Hematopoietic multipotent progenitor cell treated with erythropoietin and hydrocortisone succinate and interleukin-3 and kit ligand, for 17 days (in vitro differentiated cells): ENCODE results near the gene GPR137.
"Not testable (repeated sequence)": the region's sequence is repeated elsewhere in the genome, so short reads cannot be mapped to it uniquely, and the experiment has no call there.

Experiments used
- DNase-seq: peaks from one replicate; pipeline ENCODE4 v3.0.0-alpha.2; 2015; ENCODE audit warnings: low spot score

Gene GPR137, protein sequence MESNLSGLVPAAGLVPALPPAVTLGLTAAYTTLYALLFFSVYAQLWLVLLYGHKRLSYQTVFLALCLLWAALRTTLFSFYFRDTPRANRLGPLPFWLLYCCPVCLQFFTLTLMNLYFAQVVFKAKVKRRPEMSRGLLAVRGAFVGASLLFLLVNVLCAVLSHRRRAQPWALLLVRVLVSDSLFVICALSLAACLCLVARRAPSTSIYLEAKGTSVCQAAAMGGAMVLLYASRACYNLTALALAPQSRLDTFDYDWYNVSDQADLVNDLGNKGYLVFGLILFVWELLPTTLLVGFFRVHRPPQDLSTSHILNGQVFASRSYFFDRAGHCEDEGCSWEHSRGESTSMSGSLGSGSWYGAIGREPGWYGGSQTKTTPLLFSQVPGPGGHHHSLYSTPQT

DNA sequence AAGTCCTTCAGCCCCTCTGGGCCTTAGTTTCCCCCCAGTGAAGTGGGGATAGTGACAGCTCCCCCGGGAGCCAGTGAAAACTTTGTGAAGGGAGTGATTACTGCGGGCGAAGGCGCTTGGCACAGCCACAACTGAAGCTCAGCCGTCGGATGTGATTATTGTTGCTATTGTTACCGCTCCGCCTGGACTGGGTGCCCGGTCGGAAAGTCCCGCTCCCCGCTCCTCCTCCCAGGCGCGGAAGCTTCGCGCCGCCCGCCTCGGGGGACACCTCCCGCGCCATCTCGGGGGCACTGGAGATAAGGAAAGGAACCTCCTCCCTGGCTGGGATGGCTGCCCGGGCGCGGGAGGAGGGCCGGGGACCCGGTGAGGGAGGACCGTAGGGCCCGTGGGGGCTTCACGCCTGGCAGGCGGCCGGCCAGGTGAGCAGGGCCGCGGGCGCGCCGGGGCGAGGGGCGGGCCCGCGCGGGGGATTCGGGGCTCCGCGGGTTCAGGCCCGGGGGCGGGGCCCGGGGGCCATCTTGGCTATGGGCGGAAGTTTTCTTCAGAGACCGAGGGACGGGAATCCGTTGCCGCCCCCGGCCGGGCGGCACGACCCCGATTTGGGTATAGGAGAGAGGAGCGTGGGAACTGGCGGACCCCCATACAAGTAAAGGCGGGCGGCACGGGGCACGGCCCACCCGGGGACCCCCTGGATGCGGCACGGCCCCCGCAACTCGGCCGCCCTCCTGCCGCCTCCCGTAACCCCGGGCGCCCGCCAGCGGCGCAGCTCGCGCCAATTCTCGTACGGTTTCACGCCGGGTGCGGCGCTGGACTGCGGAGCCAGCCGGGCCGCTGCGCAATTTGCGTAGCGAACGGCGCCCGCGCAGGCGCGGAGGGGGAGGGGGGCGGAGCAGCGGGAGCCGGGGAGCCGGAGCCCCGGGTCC, at the start of gene GPR137:
Gene GPR137, plus strand, starts transcription at position 887 of the 923 bp plus-strand sequence. CDS start 677 bp downstream, outside the sequence.
- peak; percentile 92 for DNase-seq

DNA sequence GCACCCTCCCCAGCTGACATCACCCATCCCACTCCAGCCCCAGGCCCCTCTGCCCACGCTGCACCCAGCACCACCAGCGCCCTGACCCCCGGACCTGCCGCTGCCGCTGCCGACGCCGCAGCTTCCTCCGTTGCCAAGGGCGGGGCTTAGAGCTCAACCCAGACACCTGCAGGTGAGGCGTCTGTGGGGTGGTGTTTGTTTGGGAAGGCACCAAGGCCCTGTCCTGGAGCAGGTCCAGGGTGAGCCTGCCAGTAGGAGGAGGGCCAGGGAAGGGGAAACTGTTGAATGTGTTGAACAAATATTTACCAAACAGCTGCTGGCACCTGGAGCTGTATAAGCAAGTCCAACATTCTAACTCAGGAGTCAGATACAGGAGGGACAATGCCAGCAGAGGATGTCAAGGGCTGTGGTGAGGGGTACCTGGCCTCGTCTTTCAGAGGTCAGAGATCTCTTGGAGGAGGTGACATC, 48.1 kb upstream of the GPR137 start:
- no peak for DNase-seq

DNA sequence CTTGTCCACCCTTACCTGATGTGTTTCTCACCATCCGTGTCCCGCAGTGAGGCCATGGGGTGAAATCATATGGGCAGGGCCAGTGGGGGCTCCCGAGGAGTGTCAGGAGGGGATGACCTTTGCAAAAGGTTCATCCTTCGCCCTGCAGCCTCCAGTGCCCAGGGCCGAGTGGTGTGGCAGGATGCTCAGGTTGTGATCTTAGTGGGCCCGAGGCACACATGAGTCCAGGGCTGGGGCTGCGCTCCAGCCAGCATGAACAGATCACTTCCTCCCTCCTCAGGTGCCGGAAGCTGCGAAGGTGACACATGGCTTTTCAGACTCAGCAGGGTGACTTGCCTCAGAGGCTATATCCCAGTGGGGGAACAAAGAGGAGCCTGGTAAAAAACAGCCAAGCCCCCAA, 47.6 kb upstream of the GPR137 start:
- no peak for DNase-seq

DNA sequence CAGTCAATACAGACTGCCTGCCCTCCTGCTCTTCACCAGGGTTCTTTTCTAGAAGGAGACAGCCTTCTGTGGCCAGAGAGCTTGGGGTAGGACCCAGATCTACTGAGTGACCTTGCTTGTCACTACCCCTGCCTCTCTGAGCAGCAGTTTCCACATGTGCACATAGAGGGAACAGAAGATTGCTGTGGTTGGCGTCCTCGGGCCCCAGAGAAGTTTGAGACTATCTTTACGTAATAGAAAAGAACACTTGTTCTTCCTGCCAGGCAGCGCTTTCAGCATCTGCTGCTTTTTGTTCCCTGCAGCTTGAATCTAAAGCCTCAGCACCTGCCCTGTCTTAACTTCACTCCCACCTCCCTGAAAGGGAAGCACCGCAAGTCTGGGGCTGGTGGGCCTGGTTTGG, 46.6 kb upstream of the GPR137 start:
- DNase-seq, result no peak

DNA sequence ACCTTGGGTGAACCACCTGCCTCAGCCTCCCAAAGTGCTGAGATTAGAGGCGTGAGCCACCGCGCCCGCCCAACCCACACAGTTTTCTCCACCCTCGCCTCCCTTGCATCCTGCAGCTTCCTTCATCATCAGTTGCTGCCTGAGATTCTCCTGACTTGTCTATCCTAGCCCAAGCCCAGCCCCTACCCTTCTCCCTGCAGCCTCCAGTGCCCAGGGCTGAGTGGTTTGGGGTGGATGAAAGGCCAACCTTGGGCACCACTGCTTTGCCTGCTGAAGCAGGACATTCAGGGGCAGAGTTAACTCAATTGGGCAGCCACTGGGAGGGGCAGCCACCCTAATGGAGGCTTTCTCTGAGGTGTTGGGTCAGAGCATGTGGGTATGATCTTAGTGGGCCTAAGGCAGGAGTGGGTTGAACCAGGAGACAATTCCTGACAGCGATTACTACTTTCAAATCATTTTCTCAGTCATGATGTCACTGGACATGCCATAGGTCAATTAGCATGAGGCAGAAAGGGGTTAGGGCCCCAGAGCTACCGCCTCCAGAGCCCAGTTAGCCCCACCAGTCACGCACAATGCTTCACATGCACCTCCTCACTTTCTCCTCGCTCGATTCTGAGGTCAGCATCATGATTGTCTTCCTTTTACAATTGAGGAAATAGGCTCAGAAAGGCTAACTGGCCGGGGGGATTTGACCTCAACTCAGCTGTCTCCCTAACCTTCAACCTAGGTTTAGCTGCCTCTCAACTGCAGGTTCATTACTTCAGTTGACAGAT, 45.8 kb upstream of the GPR137 start:
- no peak for DNase-seq

DNA sequence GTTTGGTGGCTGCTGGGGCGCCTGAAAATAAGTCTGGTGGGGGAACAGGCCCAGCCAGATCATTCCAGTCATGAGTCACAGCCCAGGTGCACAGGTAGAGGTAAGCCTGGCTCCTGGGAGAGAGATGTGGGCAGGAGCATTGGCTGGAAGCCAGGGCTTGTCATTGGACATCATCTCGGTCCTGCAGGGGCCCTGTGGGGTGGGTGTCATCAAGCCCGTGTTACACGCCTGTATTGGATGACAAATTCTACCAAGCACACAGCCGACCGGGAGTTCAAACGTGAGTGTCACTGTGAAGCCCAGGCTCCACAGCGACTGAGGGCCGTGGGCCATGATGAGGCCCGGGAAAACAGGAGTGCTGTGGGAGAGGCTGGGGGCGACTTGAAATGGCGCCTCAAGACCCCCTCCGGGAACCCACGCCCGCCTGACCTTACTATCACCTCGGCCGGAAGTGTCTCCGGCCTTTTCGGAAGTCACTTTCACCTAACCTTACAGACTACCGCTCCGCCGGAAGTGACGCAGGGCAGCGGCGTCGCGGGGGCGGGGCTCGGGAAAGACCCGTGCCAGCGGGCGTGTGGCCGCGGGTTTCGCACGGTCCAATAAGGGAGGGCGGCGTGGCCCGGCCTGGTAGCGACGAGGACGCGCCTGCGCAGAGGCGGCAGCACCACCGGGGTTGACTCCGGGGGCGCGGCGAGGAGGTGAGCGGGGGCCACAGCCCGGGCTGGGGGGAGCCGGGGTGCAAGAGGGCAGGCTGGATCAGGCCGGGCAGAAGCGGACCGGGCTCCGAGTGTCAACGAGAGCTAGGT, 45.0 kb upstream of the GPR137 start, which contains the start of gene FKBP2:
Gene FKBP2, plus strand, starts transcription at position 661 of the 806 bp plus-strand sequence. CDS start 1,293 bp downstream, outside the sequence.
- peak; percentile 99 for DNase-seq

DNA sequence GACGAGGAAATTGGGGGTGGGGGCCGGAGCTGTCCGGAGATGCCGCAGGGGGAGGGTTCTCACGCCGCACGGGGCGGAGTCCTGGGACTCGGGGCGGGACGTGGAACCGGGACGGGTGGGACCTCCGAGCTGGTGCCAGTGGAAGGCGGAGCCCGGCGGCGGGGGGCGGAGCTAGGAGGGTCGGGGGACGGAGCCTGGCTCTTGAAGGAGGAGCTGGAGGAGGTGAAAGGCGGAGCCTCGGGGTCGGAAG, 44.5 kb upstream of the GPR137 start:
- DNase-seq, result peak; percentile 100

DNA sequence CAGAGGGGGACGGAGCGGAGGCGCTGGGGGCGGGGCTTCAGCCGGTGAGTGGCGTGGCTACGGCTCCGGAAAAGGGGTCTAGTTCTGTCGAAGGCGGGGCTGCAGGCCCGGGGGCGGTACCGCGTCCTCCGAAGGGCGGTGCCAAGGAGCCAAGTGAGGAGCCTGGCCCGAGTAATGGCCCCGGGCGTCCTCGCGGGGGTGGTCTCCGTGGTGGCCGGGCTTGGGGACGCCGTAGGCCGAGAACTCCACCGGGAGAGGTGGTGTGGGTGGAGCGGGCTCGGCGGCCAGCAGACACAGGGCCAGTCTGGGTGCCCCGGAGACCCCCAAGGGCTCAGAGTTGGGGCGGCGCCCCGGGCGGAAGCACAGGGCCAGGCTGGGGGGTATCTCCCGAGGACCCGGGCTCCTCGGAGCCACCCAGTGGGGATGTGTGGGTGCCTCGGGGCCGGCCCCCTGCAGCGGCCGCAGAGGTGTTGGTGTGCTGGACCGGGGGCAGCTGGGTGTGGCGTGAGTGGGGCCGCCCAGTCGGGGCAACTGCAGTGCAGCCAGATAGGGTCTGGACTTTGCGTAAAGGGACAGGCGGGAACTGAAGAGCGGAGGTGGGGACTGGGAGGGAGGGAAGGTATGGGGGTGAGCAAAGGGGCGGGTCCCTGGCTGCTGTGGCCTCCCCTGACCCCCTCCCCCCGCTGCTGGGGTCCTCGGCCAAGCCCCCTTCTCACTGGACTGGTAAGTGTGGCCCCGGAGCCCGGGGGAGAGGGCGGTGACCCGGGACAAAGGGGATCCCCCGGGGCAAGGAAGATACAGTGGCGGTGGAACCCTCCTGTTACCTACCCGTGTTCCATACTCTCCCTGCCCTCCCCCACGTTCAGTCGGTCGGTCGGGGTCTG, 43.9 kb upstream of the GPR137 start:
- DNase-seq, result no peak

DNA sequence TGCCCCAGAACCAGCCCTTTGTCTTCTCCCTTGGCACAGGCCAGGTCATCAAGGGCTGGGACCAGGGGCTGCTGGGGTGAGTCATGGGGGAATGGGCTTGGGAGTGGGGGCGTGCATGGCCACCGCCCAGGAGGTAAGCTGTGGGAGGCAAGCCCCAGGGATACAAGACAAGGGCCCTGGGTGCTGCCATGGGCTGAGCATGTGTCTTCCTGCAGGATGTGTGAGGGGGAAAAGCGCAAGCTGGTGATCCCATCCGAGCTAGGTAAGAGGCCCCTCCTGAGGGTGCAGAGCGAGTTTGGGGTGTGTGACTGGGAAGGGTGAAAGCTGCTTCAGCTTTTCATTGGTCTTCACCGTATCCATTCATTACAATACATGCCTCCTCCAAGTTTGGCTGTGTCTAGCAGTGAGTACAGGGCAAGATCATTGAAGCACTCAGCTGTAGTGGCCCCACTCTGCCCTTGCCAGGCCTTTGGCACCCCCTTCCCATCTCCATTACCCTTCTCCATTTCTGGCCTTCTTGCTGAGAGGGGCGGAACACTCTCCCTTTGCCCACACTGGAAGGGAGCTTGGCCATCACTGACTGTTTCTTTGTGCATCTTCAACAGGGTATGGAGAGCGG, 42.3 kb upstream of the GPR137 start:
- no peak for DNase-seq

DNA sequence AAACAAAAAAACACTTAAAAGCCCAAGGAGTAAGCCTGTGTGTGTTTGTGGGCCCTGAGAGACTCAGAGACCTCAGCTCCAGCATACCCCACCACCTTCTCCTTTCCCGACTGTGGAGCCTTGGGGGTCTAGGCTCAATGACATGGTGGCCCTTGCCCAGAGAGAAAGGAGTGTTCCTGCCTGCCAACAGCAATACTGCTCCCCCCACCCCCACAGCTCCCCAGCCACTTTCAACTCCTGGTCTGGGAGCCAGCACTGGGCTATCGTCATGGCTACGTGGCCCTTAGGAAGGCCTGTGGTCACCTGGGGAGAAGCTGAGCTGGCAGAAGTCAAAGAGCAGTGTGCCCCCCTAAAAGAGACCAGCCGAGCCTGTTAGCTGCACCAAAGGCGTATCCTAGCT, 41.5 kb upstream of the GPR137 start:
- no peak for DNase-seq

DNA sequence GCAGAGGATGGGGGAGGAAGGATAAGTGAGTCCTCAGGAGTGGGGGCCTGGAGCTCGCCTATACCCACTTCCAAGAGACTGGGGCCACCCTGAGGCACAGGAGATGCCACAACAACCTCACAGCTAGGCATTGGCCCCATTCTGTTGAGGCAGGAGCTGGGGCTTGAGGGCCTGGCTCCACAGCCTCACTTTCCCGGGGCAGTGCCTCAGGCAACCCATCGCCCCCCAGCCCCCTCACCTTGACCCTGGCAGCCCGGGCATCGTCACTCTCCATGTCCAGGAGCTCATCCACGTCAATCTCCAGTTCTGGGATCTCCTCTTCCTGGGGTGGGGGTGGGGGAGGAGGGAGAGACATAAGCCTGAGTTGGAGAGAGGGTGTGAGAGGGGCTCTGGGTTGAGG, 40.7 kb upstream of the GPR137 start:
- DNase-seq, result no peak

DNA sequence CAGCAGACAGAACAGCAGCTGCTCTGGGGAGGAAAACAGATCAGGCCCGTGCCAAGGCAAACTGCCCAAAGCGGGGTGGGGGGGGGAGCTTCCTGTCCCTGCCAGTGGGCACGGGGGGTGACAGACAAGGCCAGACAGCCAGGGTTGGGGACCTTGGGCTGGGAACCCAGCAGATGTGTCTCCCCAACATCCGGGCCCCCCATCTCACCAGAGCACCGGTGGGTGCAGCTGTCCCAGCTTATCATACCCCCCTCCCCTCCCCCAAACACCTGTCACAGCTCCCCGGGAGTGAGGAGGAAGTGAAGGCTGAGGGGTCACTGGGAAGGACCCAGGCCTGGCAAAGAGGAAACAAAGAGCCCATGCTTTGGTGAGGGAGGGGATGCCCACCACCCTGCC, 40.2 kb upstream of the GPR137 start:
- no peak for DNase-seq

DNA sequence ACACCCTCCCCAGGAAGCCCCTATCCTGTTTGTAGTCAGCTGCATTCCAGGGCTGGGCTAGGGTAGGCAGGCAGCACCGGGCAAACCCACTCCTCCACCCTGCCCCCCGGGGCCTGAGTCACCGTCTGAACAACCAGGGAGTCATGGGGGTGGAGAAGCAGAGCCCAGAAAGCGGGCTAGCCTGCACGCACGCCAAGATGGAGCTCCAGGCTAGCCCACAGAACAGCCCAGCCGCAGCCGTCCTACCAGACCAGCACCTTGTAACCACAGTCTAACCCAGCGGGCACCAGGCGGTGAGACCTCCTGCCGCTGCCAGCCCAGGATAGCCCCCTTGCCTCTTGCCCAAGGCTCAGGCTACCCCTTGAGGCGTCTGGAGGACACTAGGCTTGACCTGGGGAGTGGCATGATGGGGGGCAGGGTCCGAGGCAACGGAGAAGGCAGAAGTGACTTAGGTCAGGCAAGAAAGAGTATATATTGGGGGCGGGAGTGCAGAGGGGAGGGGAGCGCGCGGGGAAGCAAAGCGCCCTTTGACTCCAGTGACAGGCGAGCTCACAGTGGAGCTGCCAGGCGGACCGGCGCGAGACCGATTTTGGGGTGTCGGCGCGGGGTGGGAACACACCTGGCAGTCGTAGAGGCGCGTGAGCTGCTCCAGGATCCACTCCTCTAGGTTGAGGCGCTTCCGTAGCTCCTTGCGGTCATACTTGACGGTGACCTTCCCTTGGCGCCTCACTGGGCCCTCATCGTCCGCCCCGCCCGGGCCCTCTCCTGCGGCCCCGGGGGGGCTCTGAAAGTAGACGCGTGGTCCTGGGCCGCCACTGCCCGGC, 39.6 kb upstream of the GPR137 start:
- no peak for DNase-seq

DNA sequence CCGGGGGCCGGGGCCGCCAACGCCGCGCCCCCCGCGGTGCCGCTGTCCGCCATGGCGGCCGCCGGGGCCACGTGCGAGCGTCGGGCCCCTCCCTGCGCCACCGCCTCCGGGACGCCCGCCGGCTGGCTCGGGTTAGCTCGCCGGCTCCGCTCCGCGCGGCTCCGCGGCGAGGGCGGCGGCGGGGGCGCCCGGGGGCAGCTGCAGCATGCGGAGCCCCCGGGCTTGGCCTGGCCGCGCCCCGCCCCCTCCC, 39.1 kb upstream of the GPR137 start:
- DNase-seq, result not testable (repeated sequence)

DNA sequence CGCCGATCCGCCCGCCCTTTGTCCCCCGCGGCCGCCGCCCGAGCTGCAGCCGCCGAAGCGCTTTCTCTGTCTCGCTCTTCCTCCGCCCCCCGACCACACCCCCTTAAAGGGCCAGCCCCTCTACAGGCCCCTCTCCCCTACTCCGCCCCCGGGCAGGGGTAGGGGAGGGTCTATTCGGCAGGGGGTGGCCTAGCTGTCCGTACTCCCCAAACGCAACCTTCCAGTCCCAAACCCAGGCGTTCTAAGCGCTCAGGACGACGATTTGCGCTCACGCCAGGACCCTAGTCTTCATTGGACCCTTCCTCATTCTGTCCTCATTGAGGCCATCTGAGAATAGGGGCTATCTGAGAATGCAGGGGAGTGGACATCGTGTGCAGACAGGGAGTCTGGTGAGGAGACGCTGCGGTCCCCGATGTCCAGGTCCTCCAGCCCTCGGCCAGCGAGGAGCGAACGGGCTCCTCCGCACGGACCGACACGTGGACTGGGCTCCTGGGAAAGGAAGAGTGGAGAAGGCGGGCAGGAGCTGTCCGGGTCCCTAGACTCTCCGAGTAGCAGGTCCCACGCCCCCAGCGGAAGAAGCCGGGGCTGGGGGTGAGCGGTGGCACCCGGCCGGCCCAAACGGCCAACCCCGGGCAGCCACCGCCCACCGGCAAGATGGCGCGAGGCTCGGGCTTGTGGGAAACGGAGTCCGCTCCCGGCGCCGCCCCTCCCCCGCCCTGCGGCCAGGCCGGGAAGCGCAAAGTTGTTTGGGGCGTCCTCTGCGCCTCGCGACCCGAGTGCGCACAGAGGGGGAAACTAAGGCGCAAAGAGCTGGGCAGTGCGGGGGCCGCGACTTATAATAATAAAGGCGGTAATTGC, 38.5 kb upstream of the GPR137 start, which contains the start of gene PPP1R14B:
Gene PPP1R14B, minus strand, starts transcription at position 73 of the 858 bp plus-strand sequence. CDS start 270 bp downstream, outside the sequence.
- DNase-seq, result peak; percentile 81

DNA sequence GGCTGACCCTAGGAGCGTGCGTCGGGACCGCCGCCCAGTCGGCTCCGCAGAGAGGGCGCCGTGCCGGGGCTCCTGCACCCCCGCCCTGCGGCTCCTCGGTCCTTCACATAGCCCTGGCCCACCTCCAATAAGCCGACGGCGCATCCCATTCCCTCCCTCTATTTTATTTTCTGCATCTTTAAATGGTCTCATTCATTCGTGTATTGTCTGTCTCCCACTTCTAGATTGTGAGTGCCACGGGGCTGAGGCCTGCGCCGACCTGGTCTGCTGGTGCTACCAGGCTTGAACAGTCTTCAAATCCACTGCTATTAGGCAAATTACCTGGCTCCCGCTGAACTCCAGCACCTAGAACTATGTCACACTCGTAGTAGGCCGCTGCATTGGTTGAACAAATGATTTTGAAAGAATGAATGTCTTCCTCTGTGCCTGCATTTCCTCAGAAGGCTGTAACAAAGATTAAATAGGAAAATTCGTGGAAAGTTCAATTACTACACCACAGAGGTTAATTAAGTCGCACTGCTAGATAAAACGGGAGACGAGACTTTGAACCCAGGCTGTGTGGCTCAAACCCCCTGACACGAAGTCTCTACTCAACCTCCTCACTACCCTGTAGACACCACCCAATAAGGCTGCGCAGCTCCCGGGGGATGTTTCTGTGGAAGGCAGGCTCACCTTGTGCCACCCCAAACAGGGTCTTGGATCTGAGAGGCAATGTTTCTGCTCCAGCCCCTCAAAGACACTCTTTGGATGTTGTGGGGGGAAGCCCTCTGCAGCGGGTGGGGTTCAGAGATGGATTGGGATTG, 37.7 kb upstream of the GPR137 start:
- DNase-seq, result no peak

DNA sequence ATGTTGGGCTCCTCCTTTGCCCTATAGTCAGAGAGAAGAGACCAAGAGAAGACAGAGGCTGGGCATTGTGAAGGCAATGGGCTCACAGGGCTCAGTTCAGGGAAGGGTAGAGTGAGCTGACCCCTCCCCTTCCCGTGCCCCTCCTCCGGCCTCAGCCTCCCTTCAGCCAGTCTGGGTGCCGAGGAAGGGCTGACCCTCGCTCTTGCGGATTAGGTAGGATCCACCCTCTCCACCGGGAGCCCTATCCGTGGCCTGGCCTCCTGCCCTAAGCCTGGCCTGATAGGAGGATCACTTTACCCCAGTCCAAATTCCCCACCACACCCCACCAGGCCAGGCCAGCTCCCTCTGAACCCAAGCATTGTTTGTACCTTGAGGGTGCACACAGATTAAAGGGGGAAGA, 37.1 kb upstream of the GPR137 start:
- DNase-seq, result no peak
